Neural progenitor cell (in vitro differentiated cells): ENCODE data around the gene HK2.

Source experiments
- CTCF ChIP-seq: fragments of 200-600 bp; sonication (generic); IDR thresholded peaks from 2 replicates; pipeline ENCODE4 v1.5.1; 2017; ENCODE audit warnings: antibody characterized with exemption, mild to moderate bottlenecking
- EZH2 ChIP-seq: fragments of 200-600 bp; sonication (generic); IDR thresholded peaks from 2 replicates; pipeline ENCODE4 v1.6.1; 2017; ENCODE audit warnings: antibody characterized with exemption, mild to moderate bottlenecking, moderate library complexity
- EZH2phosphoT487 ChIP-seq: fragments of 200-600 bp; sonication (generic); IDR thresholded peaks from 2 replicates; pipeline ENCODE4 v1.6.1; 2017; ENCODE audit warnings: antibody characterized with exemption

GRCh38 chr2:74846481-74846880, 12.6 kb downstream of the HK2 start:
- TF ChIP-seq CTCF (no peak), EZH2 (no peak), EZH2phosphoT487 (no peak)
